DOHH2 (cell line): ENCODE data around the gene HSPA4.
"Not testable (repeated sequence)": the region's sequence is repeated elsewhere in the genome, so short reads cannot be mapped to it uniquely, and the experiment has no call there.

ENCODE experiments used
- H3F3A ChIP-seq: fragments of 200-600 bp; sonication (generic), shearing (Covaris generic); 2 replicates; pipeline ENCODE4 v1.6.0; 2016; ENCODE audit warnings: antibody characterized with exemption, mild to moderate bottlenecking; ENCODE audit not compliant: control insufficient read depth, insufficient read depth
- H3K27ac ChIP-seq: fragments of 200-600 bp; sonication (generic); 2 replicates; pipeline ENCODE4 v1.5.1; 2014; ENCODE audit warnings: low read depth, mild to moderate bottlenecking, low read length, moderate library complexity
- H3K27me3 ChIP-seq: fragments of 200-600 bp; sonication (generic); 2 replicates; pipeline ENCODE4 v1.6.1; 2014; ENCODE audit warnings: mild to moderate bottlenecking, low read length, mixed read lengths; ENCODE audit not compliant: control insufficient read depth
- H3K36me3 ChIP-seq: fragments of 200-600 bp; sonication (generic); 2 replicates; pipeline ENCODE4 v1.6.1; 2014; ENCODE audit warnings: mild to moderate bottlenecking, low read length, moderate library complexity, mixed read lengths; ENCODE audit not compliant: control insufficient read depth
- H3K4me1 ChIP-seq: fragments of 200-600 bp; sonication (generic); 2 replicates; pipeline ENCODE4 v1.6.1; 2014; ENCODE audit warnings: mild to moderate bottlenecking, low read length, mixed read lengths; ENCODE audit not compliant: control insufficient read depth
- H3K4me2 ChIP-seq: fragments of 200-600 bp; sonication (generic); 2 replicates; pipeline ENCODE4 v1.6.0; 2014; ENCODE audit warnings: mild to moderate bottlenecking, low read length, moderate library complexity
- H3K4me3 ChIP-seq: fragments of 200-600 bp; sonication (generic); 2 replicates; pipeline ENCODE4 v1.5.1; 2014; ENCODE audit warnings: mild to moderate bottlenecking, low read length, mixed read lengths
- H3K79me2 ChIP-seq: fragments of 200-600 bp; sonication (generic); 2 replicates; pipeline ENCODE4 v1.6.1; 2014; ENCODE audit warnings: mild to moderate bottlenecking, low read length, mixed read lengths; ENCODE audit not compliant: control insufficient read depth
- H3K9me2 ChIP-seq: fragments of 200-600 bp; sonication (generic); replicated peaks from 2 replicates; pipeline ENCODE4 v1.6.1; 2014; ENCODE audit warnings: mild to moderate bottlenecking, low read length, mixed read lengths; ENCODE audit not compliant: control insufficient read depth
- H3K9me3 ChIP-seq: fragments of 200-600 bp; sonication (generic); 2 replicates; pipeline ENCODE4 v1.6.1; 2014; ENCODE audit warnings: antibody characterized with exemption, low read length, mixed read lengths; ENCODE audit not compliant: control insufficient read depth, insufficient read depth
- H4K20me1 ChIP-seq: fragments of 200-600 bp; sonication (generic); 2 replicates; pipeline ENCODE4 v1.6.0; 2014; ENCODE audit warnings: low read depth, mild to moderate bottlenecking, antibody characterized with exemption, low read length, moderate library complexity; ENCODE audit not compliant: control insufficient read depth, insufficient read depth
- EZH2phosphoT487 ChIP-seq: fragments of 200-600 bp; sonication (generic); IDR thresholded peaks from 2 replicates; pipeline ENCODE4 v1.6.1; 2017; ENCODE audit warnings: borderline replicate concordance, mild to moderate bottlenecking, antibody characterized with exemption, low read length, moderate library complexity, mixed read lengths
- TF ChIP-seq, protein P1 (sequence below): fragments of 200-600 bp; sonication (generic); IDR thresholded peaks from one replicate; pipeline ENCODE4 v1.5.1; 2014; ENCODE audit warnings: antibody characterized with exemption, mild to moderate bottlenecking, low read depth, low read length; ENCODE audit not compliant: poor library complexity, severe bottlenecking

The HSPA4 gene

DNA sequence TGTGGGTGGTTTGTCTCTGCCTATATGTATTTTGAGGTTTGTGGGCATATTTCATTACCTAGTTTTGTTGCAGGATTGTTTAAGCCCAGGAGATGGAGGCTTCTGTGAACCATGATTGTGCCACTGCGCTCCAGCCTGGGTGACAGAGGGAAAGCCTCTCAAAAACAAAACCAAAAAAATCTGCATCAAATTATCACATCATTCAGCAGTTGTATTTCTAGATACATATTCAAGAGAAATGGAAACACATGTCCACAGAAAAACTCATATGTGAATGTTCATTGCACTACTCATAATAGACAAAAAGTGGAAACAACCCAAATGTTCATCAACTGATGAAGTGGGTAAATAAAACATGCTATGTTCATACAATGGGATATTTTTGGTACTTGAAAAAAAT is 29.9 kb downstream of the HSPA4 start:
- Histone ChIP-seq H3K36me3 (peaks cover 81% of the 10 kb centered on the region), H3K9me2 (no peaks in the 10 kb centered on the region), H3F3A (peaks cover 3% of the 10 kb centered on the region; the same call in 1 of the 2 replicates), H3K4me3 (no peak overlapping the region), H3K4me1 (no peaks in the 10 kb centered on the region), H3K4me2 (no peak overlapping the region), H3K27me3 (no peaks in the 10 kb centered on the region), H3K9me3 (no peaks in the 10 kb centered on the region), H4K20me1 (peaks cover 1% of the 10 kb centered on the region; the same call in 1 of the 2 replicates), H3K79me2 (peaks cover 92% of the 10 kb centered on the region), H3K27ac (no peak overlapping the region)
- TF ChIP-seq EZH2phosphoT487 = no peak
- TF ChIP-seq, protein P1, sequence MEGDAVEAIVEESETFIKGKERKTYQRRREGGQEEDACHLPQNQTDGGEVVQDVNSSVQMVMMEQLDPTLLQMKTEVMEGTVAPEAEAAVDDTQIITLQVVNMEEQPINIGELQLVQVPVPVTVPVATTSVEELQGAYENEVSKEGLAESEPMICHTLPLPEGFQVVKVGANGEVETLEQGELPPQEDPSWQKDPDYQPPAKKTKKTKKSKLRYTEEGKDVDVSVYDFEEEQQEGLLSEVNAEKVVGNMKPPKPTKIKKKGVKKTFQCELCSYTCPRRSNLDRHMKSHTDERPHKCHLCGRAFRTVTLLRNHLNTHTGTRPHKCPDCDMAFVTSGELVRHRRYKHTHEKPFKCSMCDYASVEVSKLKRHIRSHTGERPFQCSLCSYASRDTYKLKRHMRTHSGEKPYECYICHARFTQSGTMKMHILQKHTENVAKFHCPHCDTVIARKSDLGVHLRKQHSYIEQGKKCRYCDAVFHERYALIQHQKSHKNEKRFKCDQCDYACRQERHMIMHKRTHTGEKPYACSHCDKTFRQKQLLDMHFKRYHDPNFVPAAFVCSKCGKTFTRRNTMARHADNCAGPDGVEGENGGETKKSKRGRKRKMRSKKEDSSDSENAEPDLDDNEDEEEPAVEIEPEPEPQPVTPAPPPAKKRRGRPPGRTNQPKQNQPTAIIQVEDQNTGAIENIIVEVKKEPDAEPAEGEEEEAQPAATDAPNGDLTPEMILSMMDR = no peak

DNA sequence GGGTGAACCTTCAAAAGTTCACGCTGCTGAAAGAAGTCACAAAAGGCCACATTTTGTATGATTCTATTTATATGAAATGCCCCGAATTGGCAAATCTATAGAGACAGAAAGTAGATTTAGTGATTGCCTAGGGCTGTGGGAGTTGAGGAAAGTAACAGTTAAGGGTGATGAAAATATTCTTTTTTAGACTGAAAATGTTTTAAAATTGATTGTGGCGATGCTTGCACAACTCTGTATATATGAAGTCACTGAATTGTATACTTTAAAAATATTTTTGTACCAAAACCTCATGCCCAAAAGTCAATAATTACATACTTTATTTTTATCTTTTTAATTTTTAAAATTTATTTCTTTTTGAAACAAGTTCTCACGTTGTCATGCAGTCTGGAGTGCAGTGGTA is 30.3 kb downstream of the HSPA4 start:
- Histone ChIP-seq H3K4me1 (no peaks in the 10 kb centered on the region), H4K20me1 (no peaks in the 10 kb centered on the region), H3F3A (peaks cover 3% of the 10 kb centered on the region; the same call in 1 of the 2 replicates), H3K27me3 (no peaks in the 10 kb centered on the region), H3K9me3 (no peaks in the 10 kb centered on the region), H3K4me2 (no peak overlapping the region), H3K27ac (no peak overlapping the region), H3K79me2 (peaks cover 91% of the 10 kb centered on the region), H3K9me2 (no peaks in the 10 kb centered on the region), H3K4me3 (no peak overlapping the region), H3K36me3 (peaks cover 81% of the 10 kb centered on the region)
- TF ChIP-seq, protein P1 = no peak
- TF ChIP-seq EZH2phosphoT487 = no peak

DNA sequence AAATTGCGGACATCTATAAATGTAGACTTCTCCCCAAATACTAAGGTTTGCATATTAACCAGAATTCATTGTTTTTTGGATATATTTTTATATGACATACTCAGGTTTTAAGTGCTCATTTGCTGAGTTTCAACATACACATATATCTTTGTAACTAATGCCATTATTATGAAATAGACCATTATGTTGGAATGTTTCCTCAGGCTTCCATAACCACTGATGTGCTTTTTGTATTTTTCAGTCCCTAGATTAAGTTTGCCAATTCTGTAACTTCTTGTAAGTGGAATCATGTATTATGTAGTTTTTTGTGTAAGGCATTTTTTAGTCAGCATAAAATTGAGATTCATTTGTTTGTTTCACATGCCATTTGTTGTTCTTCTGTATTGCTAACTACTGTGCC is 32.1 kb downstream of the HSPA4 start:
- Histone ChIP-seq H3K36me3 (peaks cover 85% of the 10 kb centered on the region), H3K4me2 (no peak overlapping the region), H3F3A (peaks cover 3% of the 10 kb centered on the region; the same call in 1 of the 2 replicates), H3K4me3 (no peak overlapping the region), H3K27ac (no peak overlapping the region), H3K79me2 (peaks cover 75% of the 10 kb centered on the region), H4K20me1 (no peaks in the 10 kb centered on the region), H3K27me3 (no peaks in the 10 kb centered on the region), H3K9me3 (no peaks in the 10 kb centered on the region), H3K4me1 (no peaks in the 10 kb centered on the region), H3K9me2 (no peaks in the 10 kb centered on the region)
- TF ChIP-seq, protein P1 = no peak

DNA sequence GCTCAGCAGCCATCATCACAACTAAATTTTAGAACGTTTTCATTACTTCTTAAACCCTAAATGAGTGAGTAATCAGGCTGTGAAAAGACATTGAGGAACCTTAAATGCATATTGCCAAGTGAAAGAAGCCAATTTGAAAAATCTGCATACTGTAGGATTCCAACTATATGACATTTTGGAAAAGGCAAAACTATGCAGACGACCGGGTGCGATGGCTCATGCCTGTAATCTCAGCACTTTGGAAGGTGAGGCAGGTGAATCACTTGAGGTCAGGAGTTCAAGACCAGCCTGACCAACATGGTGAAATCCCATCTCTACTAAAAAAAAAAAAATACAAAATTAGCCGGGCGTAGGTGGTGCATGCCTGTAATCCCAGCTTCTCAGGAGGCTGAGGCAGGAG is 33.4 kb downstream of the HSPA4 start:
- H3K79me2 ChIP-seq = peaks cover 63% of the 10 kb centered on the region
- H3K27me3 ChIP-seq, H3K9me3 ChIP-seq, H3K9me2 ChIP-seq, H3F3A ChIP-seq, H3K4me1 ChIP-seq, H3K4me2 ChIP-seq, H3K4me3 ChIP-seq, H4K20me1 ChIP-seq, H3K27ac ChIP-seq: not testable (repeated sequence)
- peaks cover 84% of the 10 kb centered on the region for H3K36me3 ChIP-seq
